ENCODE measurements around the gene NPSR1.

Gene NPSR1

GRCh38 chr7:34709771-34710170 lies 51.8 kb downstream of the NPSR1 start:
- no peak for TF ChIP-seq L3MBTL2 (conservative IDR thresholded peaks at IDR 0.05)
- no peak for TF ChIP-seq FOXA1 (IDR thresholded peaks at IDR 0.05)
- no peak for TF ChIP-seq SP1 (IDR thresholded peaks at IDR 0.05)
- TF ChIP-seq CTBP1 (IDR thresholded peaks at IDR 0.05; ENCODE audit: borderline replicate concordance), result no peak
- TF ChIP-seq LEF1 (IDR thresholded peaks at IDR 0.05; ENCODE audit: borderline replicate concordance), result no peak
- TF ChIP-seq NFRKB (IDR thresholded peaks at IDR 0.05), result no peak
- no peak for TF ChIP-seq FOXK2 (IDR thresholded peaks at IDR 0.05)
- no peak for TF ChIP-seq HDGF (IDR thresholded peaks at IDR 0.05; ENCODE audit: borderline replicate concordance)
- no peak for TF ChIP-seq PKNOX1 (IDR thresholded peaks at IDR 0.05)
- TF ChIP-seq TARDBP (IDR thresholded peaks at IDR 0.05), result no peak
- TF ChIP-seq SUZ12 (IDR thresholded peaks at IDR 0.05), result no peak
- TF ChIP-seq FOXM1 (IDR thresholded peaks at IDR 0.05; ENCODE audit: borderline replicate concordance), result no peak
- no peak for TF ChIP-seq ELF4 (IDR thresholded peaks at IDR 0.05)
- TF ChIP-seq BHLHE40 (IDR thresholded peaks at IDR 0.05; ENCODE audit: borderline replicate concordance), result no peak
- no peak for TF ChIP-seq ZNF384 (IDR thresholded peaks at IDR 0.05)
- DNase-seq (ENCODE audit: extremely low spot score), result no peak
- CTCF ChIA-PET, result no interaction called here
- POLR2A ChIA-PET, result no interaction called here

- POLR2A ChIA-PET, result no interaction called here
- CTCF ChIA-PET, result no interaction called here
- TF ChIP-seq SUZ12 (IDR thresholded peaks at IDR 0.05), result no peak
- no peak for DNase-seq (ENCODE audit: extremely low spot score)
Measured at GRCh38 chr7:34718867-34719266, 60.8 kb downstream of the NPSR1 start.

- DNase-seq (ENCODE audit: extremely low spot score), result no peak
- POLR2A ChIA-PET, result no interaction called here
- TF ChIP-seq ARNT (IDR thresholded peaks at IDR 0.05), result no peak
- no peak for TF ChIP-seq NFRKB (IDR thresholded peaks at IDR 0.05)
- TF ChIP-seq TARDBP (IDR thresholded peaks at IDR 0.05), result no peak
- TF ChIP-seq BHLHE40 (IDR thresholded peaks at IDR 0.05; ENCODE audit: borderline replicate concordance), result no peak
- no peak for TF ChIP-seq L3MBTL2 (conservative IDR thresholded peaks at IDR 0.05)
- TF ChIP-seq ELF4 (IDR thresholded peaks at IDR 0.05), result no peak
- no peak for TF ChIP-seq FOXK2 (IDR thresholded peaks at IDR 0.05)
- no peak for TF ChIP-seq SUZ12 (IDR thresholded peaks at IDR 0.05)
- no peak for TF ChIP-seq SP1 (IDR thresholded peaks at IDR 0.05)
- TF ChIP-seq FOXM1 (IDR thresholded peaks at IDR 0.05; ENCODE audit: borderline replicate concordance), result no peak
- no peak for TF ChIP-seq PKNOX1 (IDR thresholded peaks at IDR 0.05)
- TF ChIP-seq CTBP1 (IDR thresholded peaks at IDR 0.05; ENCODE audit: borderline replicate concordance), result no peak
- CTCF ChIA-PET, result no interaction called here
Measured at GRCh38 chr7:34719636-34720035, 61.6 kb downstream of the NPSR1 start.

GRCh38 chr7:34720289-34720688 lies 62.3 kb downstream of the NPSR1 start:
- CTCF ChIA-PET, result no interaction called here
- POLR2A ChIA-PET, result no interaction called here
- TF ChIP-seq LEF1 (IDR thresholded peaks at IDR 0.05; ENCODE audit: borderline replicate concordance) (no peak), SUZ12 (IDR thresholded peaks at IDR 0.05) (no peak), FOXK2 (IDR thresholded peaks at IDR 0.05) (no peak), FOXM1 (IDR thresholded peaks at IDR 0.05; ENCODE audit: borderline replicate concordance) (no peak), CTBP1 (IDR thresholded peaks at IDR 0.05; ENCODE audit: borderline replicate concordance) (no peak), BHLHE40 (IDR thresholded peaks at IDR 0.05; ENCODE audit: borderline replicate concordance) (no peak), ARNT (IDR thresholded peaks at IDR 0.05) (no peak), SP1 (IDR thresholded peaks at IDR 0.05) (no peak), NFRKB (IDR thresholded peaks at IDR 0.05) (no peak)
- DNase-seq (ENCODE audit: extremely low spot score), result no peak

- POLR2A ChIA-PET, result no interaction called here
Measured at GRCh38 chr7:34723338-34723737, 65.3 kb downstream of the NPSR1 start.

GRCh38 chr7:34723866-34724490 lies 66.0 kb downstream of the NPSR1 start:
- TF ChIP-seq PKNOX1 (IDR thresholded peaks at IDR 0.05), result no peak
- no peak for DNase-seq (ENCODE audit: extremely low spot score)
- ChIA-PET POLR2A (no interaction called here), CTCF (no interaction called here)

More at GRCh38 chr7:34723338-34723737, 65.3 kb downstream of the NPSR1 start:
- CTCF ChIA-PET, result no interaction called here
- TF ChIP-seq BHLHE40 (IDR thresholded peaks at IDR 0.05; ENCODE audit: borderline replicate concordance) (no peak), ELF4 (IDR thresholded peaks at IDR 0.05) (no peak), L3MBTL2 (conservative IDR thresholded peaks at IDR 0.05) (no peak), CTBP1 (IDR thresholded peaks at IDR 0.05; ENCODE audit: borderline replicate concordance) (no peak), FOXK2 (IDR thresholded peaks at IDR 0.05) (no peak), SP1 (IDR thresholded peaks at IDR 0.05) (no peak), FOXA1 (IDR thresholded peaks at IDR 0.05) (no peak), FOXM1 (IDR thresholded peaks at IDR 0.05; ENCODE audit: borderline replicate concordance) (no peak), ARNT (IDR thresholded peaks at IDR 0.05) (no peak), LEF1 (IDR thresholded peaks at IDR 0.05; ENCODE audit: borderline replicate concordance) (no peak), HDGF (IDR thresholded peaks at IDR 0.05; ENCODE audit: borderline replicate concordance) (no peak), TARDBP (IDR thresholded peaks at IDR 0.05) (no peak), SUZ12 (IDR thresholded peaks at IDR 0.05) (no peak), ZNF384 (IDR thresholded peaks at IDR 0.05) (no peak), PKNOX1 (IDR thresholded peaks at IDR 0.05) (no peak), NFRKB (IDR thresholded peaks at IDR 0.05) (no peak)
- no peak for DNase-seq (ENCODE audit: extremely low spot score)
